NCI-H345 treated with DMSO at 0.1 percent for 48 hours (cell line): ENCODE data around the gene ARHGEF19.

Experiments used
- DNase-seq: peaks from one replicate; lab custom pipeline; 2025; ENCODE audit not compliant: unreplicated experiment; lab: John Stamatoyannopoulos, UW

The ARHGEF19 gene

GRCh38 chr1:16244650-16245285, 32.3 kb upstream of the ARHGEF19 start:
- DNase-seq, result no peak

GRCh38 chr1:16243936-16244649, 31.6 kb upstream of the ARHGEF19 start:
- peak; percentile 59 for DNase-seq

- DNase-seq, result no peak
Measured at GRCh38 chr1:16243215-16243610, 30.8 kb upstream of the ARHGEF19 start.

GRCh38 chr1:16242556-16243214, 30.2 kb upstream of the ARHGEF19 start:
- no peak for DNase-seq

- DNase-seq, result peak; percentile 33
Measured at GRCh38 chr1:16241221-16241708, 28.8 kb upstream of the ARHGEF19 start.

GRCh38 chr1:16239972-16240491, 27.6 kb upstream of the ARHGEF19 start:
- no peak for DNase-seq

- DNase-seq, result no peak
Measured at GRCh38 chr1:16237343-16237830, 24.9 kb upstream of the ARHGEF19 start.

GRCh38 chr1:16236511-16237342, 24.3 kb upstream of the ARHGEF19 start, which contains the start of gene CPLANE2:
Gene CPLANE2, minus strand, starts transcription at chr1:16237183. Its CDS starts 441 bp downstream, at chr1:16236742.
- DNase-seq, result peak; percentile 86

- DNase-seq, result peak; percentile 86
Measured at GRCh38 chr1:16235944-16236510, 23.6 kb upstream of the ARHGEF19 start.

GRCh38 chr1:16235347-16235746, 22.9 kb upstream of the ARHGEF19 start:
- no peak for DNase-seq

- DNase-seq, result no peak
Measured at GRCh38 chr1:16233431-16233830, 21.0 kb upstream of the ARHGEF19 start.

- no peak for DNase-seq
Measured at GRCh38 chr1:16232316-16232710, 19.9 kb upstream of the ARHGEF19 start.

GRCh38 chr1:16231331-16232315, 19.2 kb upstream of the ARHGEF19 start:
- DNase-seq, result no peak

GRCh38 chr1:16230744-16231143, 18.3 kb upstream of the ARHGEF19 start:
- DNase-seq, result no peak

- no peak for DNase-seq
Measured at GRCh38 chr1:16229976-16230740, 17.7 kb upstream of the ARHGEF19 start.

- DNase-seq, result no peak
Measured at GRCh38 chr1:16226490-16227179, 14.2 kb upstream of the ARHGEF19 start.

GRCh38 chr1:16226129-16226489, 13.7 kb upstream of the ARHGEF19 start:
- no peak for DNase-seq

- DNase-seq, result no peak
Measured at GRCh38 chr1:16224472-16224871, 12.0 kb upstream of the ARHGEF19 start.
